ENCODE results near the gene SDCBP2. TPM values are rescaled to one million over a fixed set of nuclear protein-coding genes. Genes with fewer than 3 reads are reported as not detected.

The SDCBP2 gene
- total and polyA plus RNA-seq, 2 of the 8 experiments (the other 6 are each of a cell fraction or from before 2014, with no cell fraction given), result 4.2 to 6.7 TPM

DNA sequence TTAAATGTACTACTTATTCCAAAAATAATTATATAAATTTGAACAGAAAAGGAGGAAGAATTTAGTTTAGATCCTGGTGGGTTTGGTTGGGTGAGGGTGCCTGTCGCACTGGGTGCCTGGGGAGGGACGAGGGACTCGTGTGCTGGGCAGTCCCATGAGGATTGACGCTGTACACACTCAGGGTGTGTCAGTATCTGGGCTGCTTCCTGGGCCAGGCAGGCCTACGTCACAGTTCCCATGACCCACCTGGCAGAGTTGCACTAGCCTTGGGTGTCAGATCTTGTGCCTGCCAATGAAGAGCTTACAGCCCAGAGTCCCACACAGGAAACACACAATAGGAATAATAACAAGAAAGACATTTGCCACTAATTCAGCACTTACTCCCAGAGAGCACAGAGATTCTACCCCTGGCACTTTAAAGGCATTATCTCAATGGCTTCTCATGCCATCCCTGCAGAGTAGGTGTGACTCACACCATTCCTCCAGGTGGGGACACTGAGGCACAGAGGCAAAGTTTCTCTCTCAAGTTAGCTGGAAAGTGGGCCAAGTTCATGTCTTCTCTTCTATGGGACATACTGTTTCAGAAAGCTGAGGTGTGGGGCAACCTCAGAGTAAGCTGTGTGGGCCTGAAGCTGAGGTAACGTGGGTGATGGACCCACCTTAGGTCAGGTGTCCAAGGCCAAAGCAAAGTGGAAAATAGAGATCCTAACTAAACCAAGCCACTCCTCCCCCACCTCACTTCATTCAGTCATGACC is 1.3 kb upstream of the SDCBP2 start (continued):
- TF ChIP-seq CREB1 (IDR thresholded peaks at IDR 0.05), result no peak
- TF ChIP-seq TEAD4 (IDR thresholded peaks at IDR 0.05; ENCODE audit: low read depth, low read length), result no peak
- TF ChIP-seq, protein P1, sequence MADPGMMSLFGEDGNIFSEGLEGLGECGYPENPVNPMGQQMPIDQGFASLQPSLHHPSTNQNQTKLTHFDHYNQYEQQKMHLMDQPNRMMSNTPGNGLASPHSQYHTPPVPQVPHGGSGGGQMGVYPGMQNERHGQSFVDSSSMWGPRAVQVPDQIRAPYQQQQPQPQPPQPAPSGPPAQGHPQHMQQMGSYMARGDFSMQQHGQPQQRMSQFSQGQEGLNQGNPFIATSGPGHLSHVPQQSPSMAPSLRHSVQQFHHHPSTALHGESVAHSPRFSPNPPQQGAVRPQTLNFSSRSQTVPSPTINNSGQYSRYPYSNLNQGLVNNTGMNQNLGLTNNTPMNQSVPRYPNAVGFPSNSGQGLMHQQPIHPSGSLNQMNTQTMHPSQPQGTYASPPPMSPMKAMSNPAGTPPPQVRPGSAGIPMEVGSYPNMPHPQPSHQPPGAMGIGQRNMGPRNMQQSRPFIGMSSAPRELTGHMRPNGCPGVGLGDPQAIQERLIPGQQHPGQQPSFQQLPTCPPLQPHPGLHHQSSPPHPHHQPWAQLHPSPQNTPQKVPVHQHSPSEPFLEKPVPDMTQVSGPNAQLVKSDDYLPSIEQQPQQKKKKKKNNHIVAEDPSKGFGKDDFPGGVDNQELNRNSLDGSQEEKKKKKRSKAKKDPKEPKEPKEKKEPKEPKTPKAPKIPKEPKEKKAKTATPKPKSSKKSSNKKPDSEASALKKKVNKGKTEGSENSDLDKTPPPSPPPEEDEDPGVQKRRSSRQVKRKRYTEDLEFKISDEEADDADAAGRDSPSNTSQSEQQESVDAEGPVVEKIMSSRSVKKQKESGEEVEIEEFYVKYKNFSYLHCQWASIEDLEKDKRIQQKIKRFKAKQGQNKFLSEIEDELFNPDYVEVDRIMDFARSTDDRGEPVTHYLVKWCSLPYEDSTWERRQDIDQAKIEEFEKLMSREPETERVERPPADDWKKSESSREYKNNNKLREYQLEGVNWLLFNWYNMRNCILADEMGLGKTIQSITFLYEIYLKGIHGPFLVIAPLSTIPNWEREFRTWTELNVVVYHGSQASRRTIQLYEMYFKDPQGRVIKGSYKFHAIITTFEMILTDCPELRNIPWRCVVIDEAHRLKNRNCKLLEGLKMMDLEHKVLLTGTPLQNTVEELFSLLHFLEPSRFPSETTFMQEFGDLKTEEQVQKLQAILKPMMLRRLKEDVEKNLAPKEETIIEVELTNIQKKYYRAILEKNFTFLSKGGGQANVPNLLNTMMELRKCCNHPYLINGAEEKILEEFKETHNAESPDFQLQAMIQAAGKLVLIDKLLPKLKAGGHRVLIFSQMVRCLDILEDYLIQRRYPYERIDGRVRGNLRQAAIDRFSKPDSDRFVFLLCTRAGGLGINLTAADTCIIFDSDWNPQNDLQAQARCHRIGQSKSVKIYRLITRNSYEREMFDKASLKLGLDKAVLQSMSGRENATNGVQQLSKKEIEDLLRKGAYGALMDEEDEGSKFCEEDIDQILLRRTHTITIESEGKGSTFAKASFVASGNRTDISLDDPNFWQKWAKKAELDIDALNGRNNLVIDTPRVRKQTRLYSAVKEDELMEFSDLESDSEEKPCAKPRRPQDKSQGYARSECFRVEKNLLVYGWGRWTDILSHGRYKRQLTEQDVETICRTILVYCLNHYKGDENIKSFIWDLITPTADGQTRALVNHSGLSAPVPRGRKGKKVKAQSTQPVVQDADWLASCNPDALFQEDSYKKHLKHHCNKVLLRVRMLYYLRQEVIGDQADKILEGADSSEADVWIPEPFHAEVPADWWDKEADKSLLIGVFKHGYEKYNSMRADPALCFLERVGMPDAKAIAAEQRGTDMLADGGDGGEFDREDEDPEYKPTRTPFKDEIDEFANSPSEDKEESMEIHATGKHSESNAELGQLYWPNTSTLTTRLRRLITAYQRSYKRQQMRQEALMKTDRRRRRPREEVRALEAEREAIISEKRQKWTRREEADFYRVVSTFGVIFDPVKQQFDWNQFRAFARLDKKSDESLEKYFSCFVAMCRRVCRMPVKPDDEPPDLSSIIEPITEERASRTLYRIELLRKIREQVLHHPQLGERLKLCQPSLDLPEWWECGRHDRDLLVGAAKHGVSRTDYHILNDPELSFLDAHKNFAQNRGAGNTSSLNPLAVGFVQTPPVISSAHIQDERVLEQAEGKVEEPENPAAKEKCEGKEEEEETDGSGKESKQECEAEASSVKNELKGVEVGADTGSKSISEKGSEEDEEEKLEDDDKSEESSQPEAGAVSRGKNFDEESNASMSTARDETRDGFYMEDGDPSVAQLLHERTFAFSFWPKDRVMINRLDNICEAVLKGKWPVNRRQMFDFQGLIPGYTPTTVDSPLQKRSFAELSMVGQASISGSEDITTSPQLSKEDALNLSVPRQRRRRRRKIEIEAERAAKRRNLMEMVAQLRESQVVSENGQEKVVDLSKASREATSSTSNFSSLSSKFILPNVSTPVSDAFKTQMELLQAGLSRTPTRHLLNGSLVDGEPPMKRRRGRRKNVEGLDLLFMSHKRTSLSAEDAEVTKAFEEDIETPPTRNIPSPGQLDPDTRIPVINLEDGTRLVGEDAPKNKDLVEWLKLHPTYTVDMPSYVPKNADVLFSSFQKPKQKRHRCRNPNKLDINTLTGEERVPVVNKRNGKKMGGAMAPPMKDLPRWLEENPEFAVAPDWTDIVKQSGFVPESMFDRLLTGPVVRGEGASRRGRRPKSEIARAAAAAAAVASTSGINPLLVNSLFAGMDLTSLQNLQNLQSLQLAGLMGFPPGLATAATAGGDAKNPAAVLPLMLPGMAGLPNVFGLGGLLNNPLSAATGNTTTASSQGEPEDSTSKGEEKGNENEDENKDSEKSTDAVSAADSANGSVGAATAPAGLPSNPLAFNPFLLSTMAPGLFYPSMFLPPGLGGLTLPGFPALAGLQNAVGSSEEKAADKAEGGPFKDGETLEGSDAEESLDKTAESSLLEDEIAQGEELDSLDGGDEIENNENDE (IDR thresholded peaks at IDR 0.05; ENCODE audit: insufficient replicate concordance, low read length), result no peak

All from H1 (cell line).